Activated CD8-positive, alpha-beta memory T cell treated with anti-CD3 and anti-CD28 coated beads, Interleukin-2, amount 50 U/mL, for 24 hours (primary cell): Measurements from ENCODE around the gene ITPR1.

Experiments
- DNase-seq: peaks from one replicate; pipeline ENCODE4 v3.0.0-alpha.2; 2020; ENCODE audit errors: extremely low read depth

ITPR1 gene

DNA sequence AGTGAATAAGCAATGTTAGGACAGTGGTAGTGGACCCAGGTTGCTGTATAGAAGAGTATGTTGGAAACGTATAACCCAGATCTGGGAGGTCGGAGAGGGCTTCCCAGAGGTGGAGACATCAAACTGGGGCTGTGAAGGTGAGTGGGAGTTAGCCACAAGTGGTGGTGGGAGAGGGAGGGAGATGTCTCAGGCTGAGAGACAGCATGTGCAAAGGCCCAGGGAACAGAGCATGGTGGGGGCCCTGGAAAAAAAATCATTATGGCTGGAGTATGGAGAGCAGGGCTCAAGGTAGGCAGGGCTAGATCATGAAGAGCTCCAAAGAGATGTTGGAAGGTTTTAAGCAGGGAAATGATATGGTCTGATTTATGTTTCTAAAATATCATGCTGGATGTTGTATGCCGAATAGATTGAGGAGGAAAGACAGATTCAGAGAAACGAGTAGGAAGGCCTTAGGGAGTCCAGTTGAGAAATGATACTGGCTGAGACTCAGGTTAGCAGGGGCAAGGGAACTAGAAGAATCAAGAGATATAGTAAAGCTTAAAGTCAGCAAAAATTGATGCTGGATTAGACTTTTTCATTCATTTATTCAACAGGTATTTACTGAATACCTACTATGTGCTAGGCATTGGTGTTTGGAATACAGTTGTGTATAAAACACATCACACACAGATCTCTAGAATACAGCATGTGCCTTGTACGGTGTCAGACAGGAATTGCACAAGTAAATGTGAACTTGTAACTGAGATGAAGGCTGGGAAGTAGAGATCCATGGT, 17.0 kb downstream of the ITPR1 start:
- DNase-seq, result no peak

DNA sequence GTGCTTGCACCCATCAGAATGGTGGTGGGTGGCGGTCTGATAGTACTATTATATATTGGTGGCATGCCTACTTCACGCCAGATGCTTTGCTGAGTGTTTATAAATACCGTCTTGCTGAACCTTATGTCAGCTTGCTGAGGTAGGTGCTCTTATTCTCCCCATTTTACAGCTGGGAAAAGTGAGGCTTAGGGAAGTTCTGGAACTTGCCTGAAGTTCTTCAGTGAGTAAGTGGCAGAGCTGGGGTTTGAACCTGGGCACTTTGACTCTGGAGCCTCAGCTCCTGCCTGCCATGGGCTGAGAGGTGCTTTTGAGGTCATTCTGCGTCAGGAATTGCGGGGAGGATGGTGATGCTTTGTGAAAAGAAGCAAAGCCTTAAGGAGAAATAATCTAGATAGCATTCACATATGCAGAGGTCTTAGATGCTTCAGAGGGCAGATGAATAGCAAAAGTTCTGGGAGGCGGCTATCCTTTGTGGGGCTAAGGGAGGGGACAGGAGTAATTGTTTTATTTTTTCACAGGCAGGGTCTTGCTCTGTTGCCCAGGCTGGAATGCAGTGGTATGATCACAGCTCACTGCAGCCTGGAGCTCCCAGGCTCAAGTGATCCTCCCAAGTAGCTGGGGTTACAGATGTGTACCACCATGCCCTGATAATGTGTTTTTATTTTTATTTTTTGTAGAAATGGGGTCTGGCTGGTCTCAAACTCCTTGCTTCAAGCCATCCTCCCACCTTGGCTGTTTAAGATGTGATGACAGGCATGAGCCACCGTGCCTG, 18.5 kb downstream of the ITPR1 start:
- no peak for DNase-seq

DNA sequence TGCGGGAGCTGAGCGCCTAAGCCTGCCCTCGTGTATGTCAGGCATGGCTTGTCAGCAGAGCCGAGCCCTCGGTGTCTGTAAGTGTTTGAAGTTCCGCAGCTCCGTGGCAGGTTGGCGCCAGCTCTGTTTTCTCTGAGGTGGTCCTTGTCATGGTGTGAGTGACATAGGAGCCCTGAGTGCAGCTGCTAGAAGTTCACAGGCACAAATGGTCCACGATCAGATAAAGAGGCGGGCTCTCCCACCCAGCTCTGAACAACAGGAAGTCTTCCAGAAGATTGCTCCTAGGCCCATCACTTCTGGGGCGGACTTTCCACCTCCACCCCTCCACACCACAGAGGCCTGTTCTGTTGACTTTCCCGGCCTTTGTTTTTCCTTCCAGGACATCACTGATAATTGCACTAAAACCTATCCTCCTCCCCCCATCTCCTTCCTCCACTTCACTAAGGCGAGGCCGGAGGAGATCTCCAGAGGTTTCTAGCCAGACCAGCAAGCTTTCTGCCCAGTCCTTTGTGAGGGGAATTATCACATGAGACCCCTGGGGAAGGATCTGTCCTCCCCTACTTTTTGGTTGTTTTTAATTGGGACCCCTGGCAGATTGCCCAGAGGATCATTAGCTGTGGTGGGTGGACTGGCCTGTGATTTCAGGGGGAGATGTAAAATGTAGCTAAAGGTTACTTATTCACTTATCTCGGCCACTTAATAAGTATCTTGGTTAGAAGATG, 19.9 kb downstream of the ITPR1 start:
- no peak for DNase-seq

DNA sequence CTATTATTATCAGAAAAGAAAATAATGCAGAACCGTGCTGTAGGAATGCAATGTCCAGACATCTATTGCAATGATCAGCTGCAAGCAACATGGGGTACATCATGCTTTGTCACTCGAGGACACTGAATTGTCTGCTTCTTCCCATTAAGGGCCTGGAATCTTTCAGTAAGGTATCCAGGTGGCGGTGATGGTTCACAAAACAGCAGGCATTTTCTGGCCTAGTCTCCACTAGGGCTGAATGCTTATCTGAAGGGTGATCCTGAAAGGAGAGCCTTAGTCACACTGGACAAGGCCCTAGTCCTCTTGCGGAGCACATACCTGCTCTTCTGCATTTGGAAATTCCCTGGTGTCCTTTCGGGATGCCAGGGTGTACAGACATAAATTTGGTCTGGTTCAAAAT, 21.2 kb downstream of the ITPR1 start:
- no peak for DNase-seq

DNA sequence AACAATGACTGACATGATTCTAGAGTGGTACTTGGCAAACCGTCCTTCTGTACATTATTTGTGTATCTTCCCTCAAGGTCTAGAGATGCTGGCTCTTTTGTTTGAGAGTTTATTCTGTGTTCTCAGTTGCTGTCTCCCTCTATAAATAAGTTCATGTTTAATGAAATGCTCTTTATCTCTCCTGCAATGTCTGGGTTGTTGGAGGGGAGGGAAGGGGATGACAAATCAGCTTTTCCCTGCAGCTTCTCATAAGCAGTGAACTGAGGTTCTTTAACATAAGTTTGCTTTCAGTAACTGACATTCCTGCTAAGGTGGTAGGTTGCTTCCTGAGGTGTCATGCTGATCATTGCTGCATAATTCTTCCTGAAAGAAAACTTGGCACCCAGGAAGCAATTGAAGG, 21.8 kb downstream of the ITPR1 start:
- DNase-seq, result no peak

DNA sequence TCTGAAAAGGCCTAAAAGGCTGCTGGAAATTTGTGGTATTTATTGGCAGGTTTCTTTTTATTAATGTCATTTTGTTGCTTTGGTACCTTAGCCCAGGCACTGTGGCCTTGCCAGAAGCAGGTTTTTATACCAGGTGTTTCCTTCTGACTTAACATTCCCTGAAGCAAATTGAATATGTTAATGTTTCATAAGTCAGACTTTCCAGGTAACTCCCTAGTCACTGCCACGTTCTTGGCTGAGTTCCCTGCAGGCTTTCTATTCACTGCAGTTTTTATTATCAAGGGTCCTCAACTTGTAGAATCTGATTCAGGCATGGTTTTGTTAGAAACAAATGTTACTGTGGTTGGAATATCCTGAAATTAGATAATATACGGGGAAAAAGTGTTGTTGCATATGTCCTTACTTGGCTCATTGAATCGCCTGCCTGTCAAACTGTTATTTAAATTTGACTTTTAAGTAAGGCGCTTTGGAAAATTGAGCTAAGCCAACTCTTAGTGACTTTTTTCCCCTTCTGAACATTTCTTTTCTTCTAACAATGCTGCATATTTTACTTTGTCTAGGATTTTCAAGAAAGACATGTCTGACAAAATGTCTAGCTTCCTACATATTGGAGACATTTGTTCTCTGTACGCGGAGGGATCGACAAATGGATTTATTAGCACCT, 22.9 kb downstream of the ITPR1 start:
- DNase-seq, result no peak

DNA sequence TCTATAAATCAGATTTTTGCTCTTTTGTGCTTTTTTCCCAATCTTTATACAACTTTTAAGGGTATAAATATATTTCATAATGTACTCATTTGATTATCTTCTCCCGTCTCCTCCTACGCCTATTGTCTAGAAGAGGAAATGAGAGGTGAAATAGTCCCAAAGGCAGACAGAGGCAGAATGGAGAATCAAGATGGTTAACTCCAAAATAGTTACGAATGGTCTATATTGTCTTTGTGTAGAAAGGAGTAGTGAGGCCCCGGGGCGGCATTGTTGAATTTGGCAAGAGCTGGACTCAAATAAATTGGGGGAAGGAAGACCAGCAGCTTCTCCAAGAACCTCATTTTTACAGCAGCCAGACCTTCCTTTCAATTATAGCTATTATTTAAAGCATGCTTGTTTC, 23.9 kb downstream of the ITPR1 start:
- DNase-seq, result no peak

DNA sequence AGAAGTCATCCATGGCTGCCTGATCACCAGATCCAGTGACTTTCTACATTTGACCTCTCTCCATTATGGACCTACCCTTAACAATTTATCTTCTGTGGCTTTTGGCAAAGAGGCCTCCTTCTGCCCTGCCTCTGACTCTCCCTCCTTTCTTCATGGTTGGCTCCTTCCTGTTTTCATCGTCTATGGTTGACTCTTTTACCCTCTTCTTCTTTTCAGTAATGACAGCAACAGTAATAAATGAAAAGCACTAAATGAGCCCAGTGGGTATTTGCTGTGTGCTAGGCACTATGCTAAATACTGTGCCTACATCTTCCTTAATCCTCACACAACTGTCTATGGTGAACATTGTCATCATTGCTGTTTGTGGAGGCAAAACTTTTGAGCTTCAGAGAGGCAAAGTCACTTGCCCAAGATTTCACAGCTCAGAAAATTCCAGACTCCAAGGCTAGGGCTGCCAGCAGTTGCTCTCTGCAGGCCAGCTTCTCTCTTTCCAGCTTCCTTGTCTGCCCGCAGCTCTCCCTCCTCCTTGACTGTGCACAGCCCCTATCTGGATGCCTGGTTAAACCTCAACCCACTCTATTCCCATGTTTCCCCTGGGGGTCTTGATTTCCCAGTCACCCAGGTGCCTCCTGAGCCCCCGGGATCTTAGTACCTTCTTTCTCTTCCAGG, 24.6 kb downstream of the ITPR1 start:
- DNase-seq, result no peak

DNA sequence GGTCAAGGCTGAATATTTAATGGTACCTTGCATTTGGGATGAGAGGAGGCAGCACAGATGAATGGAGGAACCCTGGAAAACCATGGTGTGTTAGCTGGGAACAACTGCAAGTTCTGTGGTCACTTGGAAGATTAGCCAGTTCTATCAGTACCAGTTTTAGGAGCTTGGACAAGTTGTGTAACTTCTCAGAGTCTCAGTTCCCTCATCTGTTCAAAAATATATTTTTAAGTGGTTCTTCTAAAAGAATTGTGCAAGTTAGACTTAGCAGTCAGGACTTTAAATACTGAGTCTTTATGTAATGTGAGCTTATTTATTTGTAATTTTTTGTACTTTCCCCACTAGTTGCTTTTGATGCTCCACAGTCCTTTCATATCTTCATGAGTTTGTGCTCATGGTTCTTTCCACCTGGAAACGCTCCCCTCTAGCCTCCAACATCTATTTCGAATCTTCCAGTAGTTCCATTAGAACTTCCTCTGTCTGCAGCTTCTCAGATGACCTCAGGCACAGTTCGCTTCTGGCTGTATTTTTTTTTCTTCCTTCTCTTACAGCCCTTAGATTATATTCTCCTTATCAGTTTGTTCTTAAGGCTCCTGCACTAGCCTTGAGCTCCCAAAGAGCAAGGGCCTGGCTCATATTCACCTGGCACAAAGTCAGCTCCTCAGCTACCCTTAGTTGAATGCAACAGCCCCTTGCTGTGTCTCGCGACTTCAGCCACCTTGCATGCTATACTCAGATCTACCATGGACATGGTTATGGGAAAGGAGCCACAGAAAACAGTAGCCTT, 27.1 kb downstream of the ITPR1 start:
- DNase-seq, result no peak

DNA sequence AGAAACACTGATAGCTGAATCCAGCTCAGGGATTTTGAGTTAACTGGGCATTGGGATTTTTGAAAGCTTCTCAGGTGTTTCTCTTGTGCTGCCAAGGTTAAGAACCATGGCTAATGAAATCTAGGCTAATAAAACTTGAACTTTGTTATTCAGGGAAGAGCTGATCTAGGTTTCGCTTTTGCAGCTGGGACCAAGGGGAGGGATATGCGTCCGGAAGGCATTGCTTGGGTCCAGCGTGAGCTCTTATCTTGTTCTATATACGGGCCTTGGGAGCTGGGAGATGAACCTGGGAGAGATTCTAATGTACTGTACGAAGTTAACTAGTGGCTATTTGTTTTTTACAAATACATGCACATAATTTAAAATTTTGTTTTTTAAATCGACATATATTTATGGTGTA, 29.8 kb downstream of the ITPR1 start:
- DNase-seq, result no peak

DNA sequence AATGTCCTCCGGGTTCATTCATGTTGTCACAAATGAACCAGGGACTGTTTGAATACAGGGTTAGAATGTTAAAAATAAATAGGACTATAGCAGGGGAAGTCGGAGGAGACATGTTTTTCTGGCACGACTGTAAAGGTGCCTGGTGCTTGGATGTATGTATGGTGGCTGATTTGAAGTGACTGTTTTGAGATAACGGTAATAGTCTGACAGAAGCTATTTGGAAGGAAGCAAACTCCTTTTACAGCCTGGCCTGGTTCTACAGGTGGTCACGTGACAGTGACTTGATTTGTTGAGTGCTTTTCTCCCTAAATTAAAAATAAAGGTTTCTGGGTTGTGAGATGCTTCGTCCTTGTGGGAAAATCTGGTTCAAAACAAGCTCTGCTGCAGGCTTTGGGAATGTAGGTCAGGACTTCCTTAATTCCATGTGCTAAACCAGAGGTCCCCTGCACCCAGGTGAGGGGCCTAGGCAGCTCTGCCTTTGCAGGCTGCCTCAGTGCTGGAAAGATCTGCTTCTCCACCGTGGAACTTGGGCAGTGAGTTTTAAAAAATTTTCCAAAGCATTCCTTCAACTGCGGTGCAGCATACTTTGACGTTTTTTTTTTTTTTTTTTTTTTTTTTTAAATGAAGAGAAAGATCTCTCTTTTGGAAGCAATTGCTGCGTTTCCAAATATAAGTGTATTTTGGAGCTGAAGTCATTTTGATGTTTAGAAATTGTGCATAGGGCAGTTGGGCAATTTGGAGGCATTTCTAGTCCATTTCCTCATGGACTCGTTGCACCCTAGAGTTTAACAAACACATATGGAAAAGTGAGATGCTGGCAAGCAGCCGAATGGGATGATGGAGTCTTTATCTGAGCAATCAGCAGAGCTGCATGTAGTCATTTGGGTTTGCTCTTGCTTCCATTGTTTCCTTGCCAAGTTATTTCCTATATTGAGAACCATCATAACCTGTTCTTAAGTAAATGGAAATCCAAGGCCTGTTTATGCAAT, 30.9 kb downstream of the ITPR1 start:
- DNase-seq, result no peak

DNA sequence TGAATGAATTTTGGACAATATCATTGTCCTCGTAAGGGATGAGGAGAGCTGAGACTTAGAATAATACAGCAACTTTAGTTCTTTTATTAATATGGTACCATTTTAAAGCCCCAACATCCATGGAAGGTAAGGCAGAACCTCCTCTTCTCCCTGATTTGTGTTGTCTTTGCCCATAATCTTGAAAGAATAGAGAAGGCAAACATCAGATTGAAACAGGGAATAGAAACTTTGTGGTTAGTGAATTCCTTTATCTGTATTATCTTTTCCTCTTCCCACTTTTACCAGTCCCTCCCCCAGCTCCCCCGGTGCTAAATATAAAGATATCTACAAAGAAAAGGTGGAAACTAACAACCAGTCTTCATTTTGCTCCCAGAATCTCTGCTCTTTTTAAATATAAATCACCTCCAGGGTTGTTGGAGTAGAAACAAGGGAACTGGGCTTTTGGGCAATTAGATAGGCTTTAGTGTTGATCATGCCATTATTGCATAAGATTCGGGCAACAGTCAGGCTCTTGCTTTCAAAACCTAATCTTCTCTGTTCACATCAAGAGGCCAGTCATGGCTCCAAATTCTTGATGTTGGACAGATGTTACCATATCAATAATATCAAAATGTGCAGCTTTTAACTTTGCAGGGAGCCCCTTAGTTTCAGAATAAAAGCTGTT, 32.5 kb downstream of the ITPR1 start:
- DNase-seq, result no peak

DNA sequence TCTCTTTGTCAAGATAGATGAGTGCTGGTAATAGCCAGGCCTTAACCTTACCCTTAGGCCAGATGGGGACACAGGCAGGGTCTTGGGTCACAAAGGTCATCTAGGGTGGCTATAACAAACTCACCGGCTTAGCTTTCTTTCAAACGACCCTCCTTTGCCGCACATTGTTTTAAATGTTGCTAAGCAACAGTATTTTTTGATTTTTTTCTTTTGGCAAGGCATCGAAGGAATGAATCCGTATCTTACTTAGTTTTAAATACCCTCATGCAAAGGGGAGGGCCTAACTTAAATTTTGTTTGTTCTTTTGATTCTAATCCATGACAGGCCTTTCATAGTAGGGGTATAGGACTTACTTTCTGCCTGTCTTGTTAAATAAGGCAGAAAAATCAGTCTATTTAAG, 35.2 kb downstream of the ITPR1 start:
- DNase-seq, result no peak

DNA sequence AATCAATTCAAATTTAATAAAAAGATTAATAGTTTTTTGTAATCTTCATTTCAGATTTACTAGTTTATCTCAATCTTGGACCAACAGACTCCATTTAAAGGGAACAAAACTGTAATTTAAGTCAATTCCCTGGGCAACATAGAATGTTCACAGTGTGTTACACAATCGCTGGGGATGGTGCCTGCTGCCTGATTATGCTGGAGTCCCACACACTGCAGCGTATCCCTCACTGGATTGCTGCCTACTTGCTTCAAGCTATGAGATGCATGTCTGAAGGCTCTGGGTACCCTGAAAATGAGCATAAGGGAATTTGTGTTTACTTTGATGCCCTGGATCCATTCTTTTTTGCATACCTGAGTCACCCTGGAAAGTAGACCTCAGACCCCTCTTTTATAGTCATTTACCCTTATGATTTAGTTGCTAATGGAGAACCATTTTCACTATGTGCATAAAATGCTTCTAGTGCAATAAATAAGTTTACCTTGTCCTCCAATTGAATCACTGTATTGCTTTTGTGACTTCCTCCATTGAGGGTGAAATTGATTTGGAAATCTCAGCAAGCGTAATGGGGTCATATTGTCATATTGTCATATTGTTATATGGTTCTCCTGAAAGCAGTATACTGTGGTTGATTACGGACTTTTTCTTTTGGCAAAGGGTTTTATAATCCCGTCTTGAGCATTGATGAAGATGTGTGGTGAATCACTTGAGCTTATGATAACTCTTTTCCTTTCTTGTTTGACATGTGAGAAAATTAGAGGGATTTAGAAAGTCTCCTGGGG, 35.9 kb downstream of the ITPR1 start:
- DNase-seq, result no peak

DNA sequence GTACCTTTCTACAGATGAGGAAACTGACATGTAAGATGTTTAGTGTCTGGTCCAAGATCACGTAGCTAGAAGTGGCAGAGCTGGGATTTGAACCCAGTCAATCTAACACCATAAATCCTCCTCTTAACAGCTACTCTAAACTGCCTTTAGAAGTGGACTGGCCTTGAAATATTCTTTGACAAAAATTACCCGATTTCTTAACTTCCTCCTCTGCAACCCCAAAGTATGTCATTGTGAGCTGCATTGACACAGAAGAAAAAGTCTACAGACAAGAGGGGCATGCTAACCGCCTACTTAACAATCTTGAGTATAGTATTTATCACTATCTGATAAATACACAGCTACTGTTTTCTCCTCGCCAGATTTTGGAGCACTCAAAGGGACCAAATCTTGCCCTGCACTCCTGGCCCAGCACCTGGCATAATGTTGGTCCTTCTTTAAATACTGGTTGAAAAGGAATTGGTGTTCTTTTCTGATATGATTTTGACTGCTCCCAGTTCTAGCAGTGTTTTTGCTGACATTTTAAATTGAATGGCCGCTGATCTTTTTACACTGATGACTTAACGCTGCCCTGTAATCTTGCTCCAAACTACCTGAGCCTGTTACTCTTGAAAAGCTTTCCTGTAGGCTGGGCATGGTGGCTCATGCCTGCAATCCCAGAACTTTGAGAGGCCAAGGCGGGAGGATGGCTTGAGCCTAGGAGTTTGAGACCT, 36.9 kb downstream of the ITPR1 start:
- no peak for DNase-seq

DNA sequence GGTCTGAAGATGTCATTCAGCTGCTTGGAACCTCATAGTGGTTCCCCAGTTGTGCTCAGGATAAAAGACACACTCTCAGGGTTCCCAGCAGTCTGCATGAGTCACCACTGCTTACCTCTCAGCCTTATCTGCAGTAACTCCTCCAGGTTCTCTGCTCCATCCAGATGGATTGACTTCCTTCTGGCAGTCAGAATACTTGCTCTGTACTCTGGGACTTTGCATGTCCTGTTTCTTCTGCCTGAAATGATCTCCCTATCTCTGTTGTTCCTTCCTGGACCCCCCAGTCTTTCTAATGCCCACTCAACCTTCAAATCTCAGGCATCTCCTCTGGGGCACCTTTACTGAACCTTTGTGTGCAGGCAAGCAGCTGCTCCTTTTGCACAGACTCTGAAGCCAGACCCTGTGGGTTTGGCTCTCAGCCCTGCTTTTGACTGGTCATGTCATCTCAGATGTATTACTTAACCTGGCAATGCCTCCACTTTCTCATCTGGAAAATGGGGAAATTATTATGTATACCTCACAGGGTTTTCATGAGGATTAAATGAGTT, 38.4 kb downstream of the ITPR1 start:
- no peak for DNase-seq

DNA sequence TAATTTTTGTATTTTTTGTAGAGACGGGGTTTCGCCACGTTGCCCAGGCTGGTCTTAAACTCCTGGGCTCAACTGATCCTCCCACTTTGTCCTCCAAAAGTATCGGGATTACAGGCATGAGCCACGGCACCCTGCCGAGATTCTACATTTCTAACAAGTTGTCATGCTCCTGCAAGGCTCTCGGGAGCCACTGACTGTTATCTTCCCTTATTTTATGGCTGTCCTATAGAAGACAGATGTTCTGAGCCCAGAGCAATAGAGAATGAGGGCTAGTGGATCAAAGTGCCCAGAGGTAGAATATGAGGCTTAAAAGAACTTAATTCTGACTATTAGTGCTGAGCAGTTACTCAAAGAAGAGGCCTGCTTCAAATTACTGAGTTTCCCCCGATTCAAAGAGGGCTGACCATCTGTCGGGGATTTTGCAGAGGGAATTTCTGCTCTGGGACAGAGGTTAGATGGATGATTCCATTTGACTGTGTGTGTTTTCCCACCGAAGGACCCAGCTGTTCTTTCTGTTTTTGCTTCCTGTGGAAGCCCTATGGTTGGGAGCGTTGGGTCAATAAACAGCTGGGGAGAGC, 39.5 kb downstream of the ITPR1 start:
- DNase-seq, result no peak
